ENCODE results near the gene ZFYVE27. TPM values are rescaled to one million over a fixed set of nuclear protein-coding genes. Genes with fewer than 3 reads are reported as not detected.

The ZFYVE27 gene
- total and polyA plus RNA-seq, 9 donors, result 14.4 to 30.1 (median 25.6) TPM

- WGBS, 3 donors, result 88 to 91% (median 90%) methylated on average over 9 of the region's 9 CpGs
Measured at GRCh38 chr10:97785731-97786130, 48.8 kb downstream of the ZFYVE27 start.

GRCh38 chr10:97788552-97789442 is 51.9 kb downstream of the ZFYVE27 start:
- H3K4me3 ChIP-seq, result no peak overlapping the region
- H3K4me1 ChIP-seq (ENCODE audit: insufficient read depth), result no peaks in the 10 kb centered on the region
- intact Hi-C loops (cut with DNase I), result no loop called here
- H3K36me3 ChIP-seq, result no peaks in the 10 kb centered on the region
- no peaks in the 10 kb centered on the region for H3K9me3 ChIP-seq
- TF ChIP-seq POLR2A (IDR thresholded peaks at IDR 0.05) (no peak), CTCF (IDR thresholded peaks at IDR 0.05) (no peak), EP300 (IDR thresholded peaks at IDR 0.05) (no peak)
- no peak for DNase-seq
- H3K27me3 ChIP-seq, result no peaks in the 10 kb centered on the region
- H3K27ac ChIP-seq, result no peak overlapping the region
- WGBS, 3 donors, result 12 to 18% (median 13%) methylated on average over 22 of the region's 22 CpGs

More at GRCh38 chr10:97785731-97786130, 48.8 kb downstream of the ZFYVE27 start:
- TF ChIP-seq EP300 (IDR thresholded peaks at IDR 0.05) (no peak), CTCF (IDR thresholded peaks at IDR 0.05) (no peak), POLR2A (IDR thresholded peaks at IDR 0.05) (no peak)
- Histone ChIP-seq H3K27me3 (no peaks in the 10 kb centered on the region), H3K4me3 (no peak overlapping the region), H3K36me3 (no peaks in the 10 kb centered on the region), H3K9me3 (no peaks in the 10 kb centered on the region), H3K4me1 (ENCODE audit: insufficient read depth) (peaks cover 6% of the 10 kb centered on the region), H3K27ac (no peak overlapping the region)
- DNase-seq, result no peak
- intact Hi-C loops (cut with DNase I), result no loop called here

GRCh38 chr10:97789770-97790397 is 53.0 kb downstream of the ZFYVE27 start:
- Histone ChIP-seq H3K36me3 (no peaks in the 10 kb centered on the region), H3K4me1 (ENCODE audit: insufficient read depth) (no peaks in the 10 kb centered on the region), H3K9me3 (no peaks in the 10 kb centered on the region), H3K4me3 (no peak overlapping the region), H3K27ac (no peak overlapping the region), H3K27me3 (no peaks in the 10 kb centered on the region)
- intact Hi-C loops (cut with DNase I), result no loop called here
- DNase-seq, result no peak
- 63 to 67% (median 64%) methylated on average over 6 of the region's 6 CpGs for WGBS, 3 donors
- no peak for TF ChIP-seq POLR2A (IDR thresholded peaks at IDR 0.05)
- TF ChIP-seq EP300 (IDR thresholded peaks at IDR 0.05), result no peak
- TF ChIP-seq CTCF (IDR thresholded peaks at IDR 0.05), result no peak

- intact Hi-C loops (cut with DNase I), result no loop called here
- 24 to 42% (median 27%) methylated on average over 9 to 13 of the region's 13 CpGs for WGBS, 3 donors
- DNase-seq, result peak in 4 of 5 donors; percentile 31 to 61 (median 38)
- H3K36me3 ChIP-seq, result no peaks in the 10 kb centered on the region
- TF ChIP-seq EP300 (IDR thresholded peaks at IDR 0.05), result no peak
- TF ChIP-seq POLR2A (IDR thresholded peaks at IDR 0.05), result no peak
- peak in 2 of 3 donors; percentile 14 to 20 for TF ChIP-seq CTCF (IDR thresholded peaks at IDR 0.05)
- H3K4me1 ChIP-seq (ENCODE audit: insufficient read depth), result no peaks in the 10 kb centered on the region
- H3K4me3 ChIP-seq, result no peak overlapping the region
- no peaks in the 10 kb centered on the region for H3K9me3 ChIP-seq
- H3K27me3 ChIP-seq, result no peaks in the 10 kb centered on the region
- H3K27ac ChIP-seq, result no peak overlapping the region
Measured at GRCh38 chr10:97791824-97792721, 55.1 kb downstream of the ZFYVE27 start.

Measured in ovary (tissue), 9 donors.